ENCODE data around the gene PTPRCAP. TPM values are rescaled to one million over a fixed set of nuclear protein-coding genes. Genes with fewer than 3 reads are reported as not detected.
"Not testable (repeated sequence)": the region's sequence is repeated elsewhere in the genome, so short reads cannot be mapped to it uniquely, and the experiment has no call there.

Gene PTPRCAP
- total RNA-seq, 1 experiment from 2014 or later = 0.37 TPM

DNA sequence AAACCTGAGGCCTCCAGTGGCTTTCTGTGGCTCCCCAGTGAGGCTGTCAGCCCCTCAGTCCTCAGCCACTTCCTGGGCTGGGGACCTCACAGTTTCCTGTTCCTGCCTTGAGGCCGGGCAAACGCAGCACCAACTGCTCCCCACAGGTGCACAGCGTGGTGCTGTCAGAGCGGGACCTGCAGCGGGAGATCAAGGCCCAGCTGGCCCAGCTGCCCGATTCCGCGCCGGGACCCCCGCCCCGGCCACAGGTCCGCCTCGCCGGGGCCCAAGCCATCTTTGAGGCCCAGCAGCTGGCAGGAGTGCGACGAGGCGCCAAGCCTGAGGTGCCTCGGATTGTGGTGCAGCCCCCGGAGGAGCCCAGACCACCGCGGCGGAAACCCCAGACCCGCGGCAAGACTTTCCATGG is 28.2 kb downstream of the PTPRCAP start:
- Histone ChIP-seq H3K27me3 (replicated peaks) (peaks cover 71% of the 10 kb centered on the region), H3K27ac (no peak overlapping the region), H3K36me3 (no peaks in the 10 kb centered on the region), H3K4me1 (replicated peaks) (no peaks in the 10 kb centered on the region), H3K4me3 (no peak overlapping the region), H3K9me3 (replicated peaks) (no peaks in the 10 kb centered on the region; the same call in 1 of the 2 replicates)
- DNase-seq (ENCODE audit: low read depth in 1 of 2, low spot score in 2 of 2) = no peak

DNA sequence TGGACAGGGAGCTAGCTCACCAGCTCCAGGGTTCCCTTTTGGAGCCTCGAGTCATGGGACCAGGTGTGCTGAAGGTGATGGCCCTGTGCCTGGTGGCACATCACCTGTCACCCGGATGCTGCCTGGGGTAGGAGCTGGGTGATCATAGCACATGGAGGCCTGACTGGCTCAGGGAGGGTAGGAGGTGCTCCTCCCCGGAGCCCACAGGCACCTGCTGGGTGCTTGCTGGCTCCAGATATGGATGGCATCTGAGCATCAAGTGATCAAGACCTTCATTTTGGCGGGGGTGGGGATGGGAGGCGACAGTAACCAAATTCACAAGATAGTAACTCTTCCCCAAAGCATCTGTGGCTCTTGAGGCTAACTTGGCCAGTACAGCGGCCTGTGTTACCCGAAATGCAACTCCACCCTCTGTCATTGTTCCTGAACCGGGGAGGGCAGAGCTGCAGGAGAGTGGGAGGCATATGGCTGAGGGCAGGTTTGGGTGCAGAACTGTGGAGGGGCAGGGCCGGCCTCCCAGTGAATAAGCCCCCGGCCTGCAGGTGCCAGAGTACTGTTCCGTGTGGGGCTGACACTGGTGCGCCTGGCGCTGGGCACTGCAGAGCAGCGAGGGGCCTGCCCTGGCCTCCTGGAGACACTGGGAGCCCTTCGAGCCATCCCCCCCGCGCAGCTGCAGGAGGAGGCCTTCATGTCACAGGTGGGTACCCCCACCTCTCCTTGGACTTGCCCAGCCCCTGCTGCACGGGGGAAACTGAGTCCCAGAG is 28.9 kb downstream of the PTPRCAP start:
- DNase-seq (ENCODE audit: low read depth in 1 of 2, low spot score in 2 of 2) = no peak
- Histone ChIP-seq H3K27me3 (replicated peaks) (peaks cover 66% of the 10 kb centered on the region), H3K4me3 (no peak overlapping the region)

DNA sequence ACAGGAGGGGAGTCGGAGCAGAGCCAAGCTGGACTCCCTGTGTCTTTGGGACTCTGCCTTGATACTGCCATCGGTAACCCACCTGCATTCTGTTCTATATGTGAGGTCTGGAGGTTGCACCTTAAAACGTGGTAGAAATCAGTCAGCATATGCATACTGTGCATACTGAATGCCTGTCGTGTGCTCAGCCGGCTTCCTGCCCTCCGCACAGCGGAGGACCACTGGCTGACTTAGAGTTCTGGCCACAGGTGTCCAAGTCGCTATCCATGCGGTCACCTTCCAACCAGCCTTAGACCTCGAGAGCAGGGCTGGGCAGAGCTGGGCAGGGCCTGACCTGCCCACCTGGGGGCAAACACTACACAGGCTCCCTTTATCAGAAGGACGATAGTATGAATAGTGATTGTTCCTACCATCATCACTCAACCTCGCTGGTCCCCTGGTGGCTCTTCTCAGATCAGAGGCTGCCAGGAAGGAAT is 29.8 kb downstream of the PTPRCAP start:
- Histone ChIP-seq H3K36me3 (no peaks in the 10 kb centered on the region), H3K9me3 (replicated peaks) (no peaks in the 10 kb centered on the region), H3K4me3 (no peak overlapping the region), H3K27me3 (replicated peaks) (peaks cover 58% of the 10 kb centered on the region), H3K4me1 (replicated peaks) (no peaks in the 10 kb centered on the region), H3K27ac (no peak overlapping the region)
- DNase-seq (ENCODE audit: low read depth in 1 of 2, low spot score in 2 of 2) = no peak

More for the DNA sequence above, 28.9 kb downstream of the PTPRCAP start:
- Histone ChIP-seq H3K4me1 (replicated peaks) (no peaks in the 10 kb centered on the region), H3K9me3 (replicated peaks) (no peaks in the 10 kb centered on the region; the same call in 1 of the 2 replicates), H3K36me3 (no peaks in the 10 kb centered on the region), H3K27ac (no peak overlapping the region)

DNA sequence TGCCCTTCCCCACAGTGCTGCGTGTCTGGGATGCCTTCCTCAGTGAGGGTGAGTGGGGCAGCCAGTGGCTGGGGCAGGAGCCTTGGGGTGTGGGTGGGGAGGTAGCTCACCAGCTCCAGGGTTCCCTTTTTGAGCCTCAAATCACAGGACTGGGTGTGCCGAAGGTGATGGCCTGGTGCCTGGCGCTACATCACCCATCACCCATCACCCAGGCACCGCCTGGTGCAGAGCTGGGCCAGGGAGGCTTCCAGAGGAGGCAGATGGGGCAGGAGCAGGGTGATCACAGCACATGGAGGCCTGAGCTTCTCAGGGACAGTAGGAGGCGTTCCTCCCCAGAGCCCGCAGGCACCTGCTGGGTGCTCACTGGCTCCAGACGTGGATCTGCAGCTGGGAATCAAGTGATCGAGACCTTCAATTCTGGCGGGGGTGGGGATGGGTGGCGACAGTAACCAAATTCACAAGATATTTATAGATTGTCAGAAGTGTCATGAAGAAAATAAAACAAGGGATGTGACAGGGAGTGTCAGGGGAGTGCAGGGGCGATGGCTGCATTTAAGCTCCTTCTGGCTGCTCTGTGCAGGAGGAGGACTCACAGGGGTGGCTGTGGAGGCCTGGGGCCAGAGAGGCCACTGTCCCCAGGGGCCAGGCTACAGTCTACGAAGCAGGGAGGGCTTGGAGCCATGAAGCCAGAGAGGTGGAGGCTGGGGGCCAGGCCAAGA is 30.4 kb downstream of the PTPRCAP start:
- no peaks in the 10 kb centered on the region for H3K9me3 ChIP-seq (replicated peaks)
- peaks cover 4% of the 10 kb centered on the region for H3K4me1 ChIP-seq (replicated peaks)
- H3K27ac ChIP-seq = no peak overlapping the region
- H3K4me3 ChIP-seq = no peak overlapping the region
- DNase-seq (ENCODE audit: low read depth in 1 of 2, low spot score in 2 of 2) = no peak
- H3K36me3 ChIP-seq = no peaks in the 10 kb centered on the region
- peaks cover 52% of the 10 kb centered on the region for H3K27me3 ChIP-seq (replicated peaks)

DNA sequence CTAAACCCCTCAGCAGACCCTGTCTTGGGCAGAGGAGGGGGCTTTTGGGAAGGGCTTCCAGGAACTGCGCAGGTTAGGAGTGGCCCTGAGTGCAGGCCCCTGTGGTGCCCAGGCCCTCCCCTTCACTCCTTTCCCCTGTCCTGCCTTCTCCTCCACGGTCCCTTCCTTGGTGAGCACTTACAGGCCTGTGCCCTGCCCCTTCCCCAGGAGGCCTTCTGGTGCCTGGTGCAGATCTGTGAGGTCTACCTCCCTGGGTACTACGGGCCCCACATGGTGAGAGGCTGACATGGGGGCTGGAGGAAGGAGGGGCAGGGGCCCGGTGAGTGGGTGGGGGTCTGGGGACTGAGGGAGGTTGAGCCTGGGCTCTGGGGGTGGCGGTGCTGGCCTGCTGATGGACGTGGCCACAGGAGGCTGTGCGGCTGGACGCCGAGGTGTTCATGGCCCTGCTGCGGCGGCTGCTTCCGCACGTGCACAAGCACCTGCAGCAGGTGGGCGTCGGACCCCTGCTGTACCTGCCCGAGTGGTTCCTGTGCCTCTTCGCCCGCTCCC is 31.0 kb downstream of the PTPRCAP start:
- Histone ChIP-seq H3K4me3 (no peak overlapping the region), H3K27ac (no peak overlapping the region)

DNA sequence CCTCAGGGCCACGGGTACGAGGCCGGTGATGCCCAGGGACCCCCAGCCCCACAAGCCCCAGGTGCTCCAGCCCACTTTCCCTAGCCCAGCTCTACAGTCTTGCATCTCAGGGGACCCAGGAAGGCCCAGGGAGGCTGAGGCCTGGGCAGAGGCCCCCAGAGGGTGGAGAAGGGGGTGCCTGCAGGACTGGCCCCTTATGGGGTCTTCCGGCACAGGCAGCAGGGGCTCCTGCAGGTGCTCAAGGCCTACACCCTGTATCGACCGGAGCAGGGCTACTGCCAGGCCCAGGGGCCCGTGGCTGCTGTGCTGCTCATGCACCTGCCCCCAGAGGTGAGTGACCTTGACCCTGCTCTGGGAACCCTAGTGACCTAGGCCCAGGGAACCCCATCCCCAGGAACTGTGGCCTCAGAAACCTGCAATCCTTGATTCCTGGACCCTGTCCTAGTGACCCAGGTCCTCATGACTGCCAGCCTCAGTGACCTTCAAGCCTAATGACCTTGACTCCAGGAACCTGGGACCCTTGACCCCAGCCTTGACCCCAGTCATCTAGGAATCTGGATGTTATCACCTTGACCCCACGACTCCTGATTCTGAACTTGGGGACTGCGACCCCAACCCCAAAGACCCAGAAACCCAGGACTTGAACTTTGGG is 31.7 kb downstream of the PTPRCAP start:
- DNase-seq (ENCODE audit: low read depth in 1 of 2, low spot score in 2 of 2) = no peak
- Histone ChIP-seq H3K4me3 (no peak overlapping the region), H3K27me3 (replicated peaks) (peaks cover 39% of the 10 kb centered on the region), H3K36me3 (peaks cover 8% of the 10 kb centered on the region), H3K4me1 (replicated peaks) (peaks cover 12% of the 10 kb centered on the region), H3K27ac (no peak overlapping the region), H3K9me3 (replicated peaks) (peaks cover 6% of the 10 kb centered on the region)

More for the DNA sequence above, 31.0 kb downstream of the PTPRCAP start:
- peaks cover 46% of the 10 kb centered on the region for H3K27me3 ChIP-seq (replicated peaks)
- peaks cover 2% of the 10 kb centered on the region for H3K36me3 ChIP-seq
- peaks cover under 1% of the 10 kb centered on the region for H3K9me3 ChIP-seq (replicated peaks)
- peaks cover 7% of the 10 kb centered on the region for H3K4me1 ChIP-seq (replicated peaks)
- no peak for DNase-seq (ENCODE audit: low read depth in 1 of 2, low spot score in 2 of 2)

DNA sequence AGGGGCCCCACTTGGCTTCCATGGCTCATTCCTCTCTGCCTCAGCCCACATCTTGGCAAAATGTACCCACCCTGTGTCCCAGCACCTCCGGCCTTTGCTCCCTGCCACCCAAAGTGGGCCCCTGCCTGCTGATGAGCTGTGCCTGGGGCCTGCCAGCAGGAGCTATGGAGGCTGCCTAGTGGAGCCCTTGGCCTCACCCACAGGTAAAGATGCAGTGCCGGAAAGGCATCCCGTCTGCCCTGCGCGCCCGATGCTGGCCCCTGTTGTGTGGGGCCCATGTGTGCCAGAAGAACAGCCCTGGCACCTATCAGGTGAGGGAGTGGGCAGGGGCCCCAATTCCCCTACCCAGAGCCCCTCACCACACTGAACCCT is 32.3 kb downstream of the PTPRCAP start:
- Histone ChIP-seq H3K4me3 (no peak overlapping the region), H3K27me3 (replicated peaks) (peaks cover 33% of the 10 kb centered on the region), H3K4me1 (replicated peaks) (peaks cover 19% of the 10 kb centered on the region), H3K36me3 (peaks cover 15% of the 10 kb centered on the region), H3K9me3 (replicated peaks) (peaks cover 6% of the 10 kb centered on the region), H3K27ac (no peak overlapping the region)
- no peak for DNase-seq (ENCODE audit: low read depth in 1 of 2, low spot score in 2 of 2)

DNA sequence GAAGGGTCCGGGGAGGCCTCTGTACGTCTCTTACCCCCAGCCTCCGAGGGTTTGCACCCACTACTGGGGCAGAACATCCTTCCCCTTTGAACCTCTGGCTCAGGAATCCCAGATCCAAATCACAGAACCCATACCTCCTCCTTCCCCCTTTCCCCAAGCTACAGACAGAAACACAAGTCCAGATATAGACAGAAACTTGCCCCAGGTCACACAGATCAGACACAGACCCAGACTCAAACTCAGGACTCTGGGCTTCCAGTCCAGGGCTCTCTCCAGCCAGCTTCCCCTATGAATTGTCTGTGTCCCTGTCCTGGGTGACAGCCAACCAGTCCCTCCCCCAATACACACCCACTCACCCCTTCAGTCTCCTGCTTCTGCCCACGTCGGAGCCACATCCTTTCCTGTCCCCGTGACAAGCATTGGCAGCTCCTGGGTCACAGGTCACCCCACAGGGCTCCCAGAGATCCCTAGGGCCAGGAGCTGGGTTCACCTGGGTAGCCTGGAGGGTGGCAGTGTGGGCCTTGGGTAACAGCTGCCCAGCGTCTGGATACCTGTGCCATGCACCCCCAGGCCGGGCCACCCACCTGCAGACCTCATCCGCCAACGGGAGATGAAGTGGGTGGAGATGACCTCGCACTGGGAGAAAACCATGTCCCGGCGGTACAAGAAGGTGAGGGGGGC is 32.8 kb downstream of the PTPRCAP start:
- DNase-seq (ENCODE audit: low read depth in 1 of 2, low spot score in 2 of 2) = no peak
- H3K4me1 ChIP-seq (replicated peaks) = peaks cover 23% of the 10 kb centered on the region
- H3K27ac ChIP-seq = no peak overlapping the region
- no peak overlapping the region for H3K4me3 ChIP-seq
- H3K9me3 ChIP-seq (replicated peaks) = peaks cover 6% of the 10 kb centered on the region
- H3K27me3 ChIP-seq (replicated peaks) = peaks cover 27% of the 10 kb centered on the region
- peaks cover 20% of the 10 kb centered on the region for H3K36me3 ChIP-seq

DNA sequence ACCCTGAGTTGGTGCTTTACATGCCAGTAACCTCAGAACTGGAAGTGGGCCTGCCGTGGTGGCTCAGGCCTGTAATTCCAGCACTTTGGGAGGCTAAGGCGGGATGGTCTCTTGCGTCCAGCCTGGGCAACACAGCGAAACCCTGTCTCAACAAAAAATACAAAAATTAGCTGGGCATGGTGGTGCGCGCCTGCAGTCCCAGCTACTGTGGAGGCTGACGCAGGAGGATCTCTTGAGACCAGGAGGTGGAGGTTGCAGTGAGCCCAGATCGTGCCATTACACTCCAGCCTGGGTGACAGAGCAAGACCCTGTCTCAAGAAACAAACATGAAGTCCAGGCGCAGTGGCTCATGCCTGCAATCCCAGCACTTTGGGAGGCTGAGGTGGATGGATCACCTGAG is 34.4 kb downstream of the PTPRCAP start:
- H3K4me3 ChIP-seq; DNase-seq (ENCODE audit: low read depth in 1 of 2, low spot score in 2 of 2); H3K27ac ChIP-seq; H3K9me3 ChIP-seq (replicated peaks): not testable (repeated sequence)
- H3K4me1 ChIP-seq (replicated peaks) = peaks cover 23% of the 10 kb centered on the region
- H3K27me3 ChIP-seq (replicated peaks) = peaks cover 12% of the 10 kb centered on the region
- peaks cover 36% of the 10 kb centered on the region for H3K36me3 ChIP-seq

DNA sequence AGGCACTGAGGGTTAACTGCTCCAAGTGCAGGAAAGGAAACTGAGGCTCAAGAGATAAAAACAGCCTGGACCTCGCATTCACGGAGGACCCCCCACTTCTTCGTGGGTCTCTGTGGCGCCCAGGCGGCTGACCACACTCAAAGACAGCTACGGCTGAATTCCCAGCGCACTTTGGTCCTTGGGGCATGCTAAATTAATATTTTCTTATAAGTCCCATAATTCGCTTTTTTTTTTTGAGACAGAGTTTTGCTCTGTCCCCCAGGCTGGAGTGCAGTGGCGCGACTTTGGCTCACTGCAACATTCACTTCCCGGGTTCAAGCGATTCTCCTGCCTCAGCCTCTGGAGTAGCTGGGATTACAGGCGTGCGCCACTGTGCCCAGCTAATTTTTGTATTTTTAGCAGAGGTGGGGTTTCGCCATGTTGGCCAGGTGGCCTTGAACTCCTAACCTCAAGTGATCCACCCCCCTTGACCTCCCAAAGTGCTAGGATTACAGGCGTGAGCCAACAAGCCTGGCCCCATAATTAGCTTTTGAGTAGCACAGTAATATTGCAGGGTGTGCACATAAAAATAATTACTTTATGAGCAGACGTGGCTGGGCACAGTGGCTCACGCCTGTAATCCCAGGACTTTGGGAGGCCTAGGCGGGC is 35.2 kb downstream of the PTPRCAP start:
- not testable (repeated sequence) for H3K9me3 ChIP-seq (replicated peaks); H3K27me3 ChIP-seq (replicated peaks)
- Histone ChIP-seq H3K4me3 (peak overlapping the region; percentile 98), H3K27ac (peak overlapping the region; percentile 96), H3K36me3 (peaks cover 43% of the 10 kb centered on the region), H3K4me1 (replicated peaks) (peaks cover 23% of the 10 kb centered on the region)
- peak in 1 of 2 experiments; percentile 83 for DNase-seq (ENCODE audit: low read depth in 1 of 2, low spot score in 2 of 2)

DNA sequence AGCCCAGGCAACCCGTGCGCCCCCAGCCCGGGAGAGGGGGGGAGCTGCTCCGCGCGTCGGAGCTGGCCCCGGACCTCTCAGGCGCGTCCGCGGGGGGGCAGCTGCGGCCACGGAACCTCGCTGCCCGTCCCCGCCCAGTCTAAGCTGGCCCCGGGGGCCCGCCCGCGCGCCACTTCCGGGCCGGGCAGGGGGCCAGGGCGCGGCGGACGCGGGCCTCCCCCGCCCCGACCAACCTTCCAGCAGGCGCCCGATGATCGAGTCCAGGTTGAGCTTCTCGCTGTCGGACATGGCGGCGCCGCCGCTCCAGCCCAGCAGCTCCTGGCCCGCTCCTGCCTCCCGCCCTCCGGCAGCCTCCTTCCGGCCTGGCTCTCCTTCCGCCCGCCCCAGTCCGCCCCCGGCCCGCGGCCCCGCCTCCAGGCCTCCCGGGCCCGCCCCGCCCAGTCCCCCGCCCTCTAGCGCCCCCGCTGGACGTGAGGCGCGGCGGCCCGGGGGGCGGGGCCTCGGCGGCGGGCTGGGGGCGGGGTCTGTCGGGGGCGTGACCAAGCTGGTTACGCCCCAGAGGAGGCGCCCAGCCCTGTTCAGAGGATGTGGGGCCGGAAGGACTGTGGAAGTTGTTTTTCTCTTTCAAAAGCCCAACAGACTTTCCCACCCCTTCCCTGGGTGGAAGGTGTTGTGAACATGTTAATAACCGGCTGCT is 35.8 kb downstream of the PTPRCAP start, which contains the start of gene PPP1CA:
TSS of gene PPP1CA (minus strand) at position 364 of the 697 bp plus-strand sequence. CDS start at position 288, 76 bp downstream.
- H3K4me1 ChIP-seq (replicated peaks) = peaks cover 23% of the 10 kb centered on the region
- peak; percentile 97 for DNase-seq (ENCODE audit: low read depth in 1 of 2, low spot score in 2 of 2)
- peak within 1 kb of the TSS; percentile 98 for H3K4me3 ChIP-seq
- H3K27me3 ChIP-seq (replicated peaks) = no peaks in the 10 kb centered on the region
- peaks cover 6% of the 10 kb centered on the region for H3K9me3 ChIP-seq (replicated peaks)
- peaks cover 48% of the 10 kb centered on the region for H3K36me3 ChIP-seq
- peak within 1 kb of the TSS; percentile 96 for H3K27ac ChIP-seq

DNA sequence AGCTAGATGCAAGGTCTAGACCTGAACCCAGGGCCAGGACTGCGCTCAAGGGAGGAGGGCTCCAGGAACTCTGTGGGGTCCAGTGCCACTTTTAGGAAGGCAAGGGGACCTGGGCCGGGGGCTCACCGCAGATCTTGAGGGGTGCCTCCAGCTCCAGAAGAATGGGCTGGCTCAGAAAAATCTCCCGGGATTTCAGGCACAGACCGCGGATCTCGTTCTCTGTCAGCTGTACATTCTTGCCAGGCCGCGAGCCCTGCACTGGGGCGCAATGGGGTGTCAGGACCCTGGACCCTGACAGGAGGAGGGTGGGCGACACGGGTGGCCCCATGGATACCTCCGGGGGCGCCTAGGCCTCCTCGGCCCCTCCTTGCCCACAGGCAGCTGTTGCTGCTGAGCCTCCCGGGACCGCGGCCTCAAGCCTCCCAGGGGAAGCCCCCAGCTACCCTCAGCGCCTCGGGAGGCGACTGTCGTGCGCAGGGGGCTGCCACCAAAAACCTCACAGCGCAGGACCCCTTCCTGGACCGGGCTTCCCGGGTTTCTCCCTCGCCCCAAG is 36.5 kb downstream of the PTPRCAP start:
- Histone ChIP-seq H3K36me3 (peaks cover 54% of the 10 kb centered on the region), H3K4me3 (peak overlapping the region; percentile 98), H3K9me3 (replicated peaks) (peaks cover 6% of the 10 kb centered on the region), H3K27ac (peak overlapping the region; percentile 96), H3K4me1 (replicated peaks) (peaks cover 23% of the 10 kb centered on the region), H3K27me3 (replicated peaks) (no peaks in the 10 kb centered on the region)
- no peak for DNase-seq (ENCODE audit: low read depth in 1 of 2, low spot score in 2 of 2)

Data from SJSA1 (cell line).